ENCODE results near the gene PRG3.

DNA sequence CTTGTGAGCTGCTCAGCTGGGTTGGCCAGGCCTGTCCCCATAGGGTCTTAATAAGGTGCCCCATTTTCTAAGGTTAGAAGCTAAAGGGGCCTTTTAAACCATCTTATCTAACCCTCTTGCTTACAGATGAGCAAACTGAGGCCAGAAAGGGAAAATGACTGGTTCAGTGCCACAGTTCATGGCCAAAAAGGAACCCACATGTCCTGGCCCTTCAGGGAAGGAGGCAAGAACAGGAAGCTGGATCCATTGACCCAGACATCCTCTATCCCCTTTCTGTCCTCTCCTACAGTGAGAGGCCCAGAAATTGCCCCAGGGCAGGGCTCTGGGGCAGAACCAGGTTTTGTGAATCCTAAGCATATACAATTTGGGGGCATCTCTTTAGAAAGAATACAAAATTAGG, 10.0 kb downstream of the PRG3 start:
- TF ChIP-seq, protein P1, sequence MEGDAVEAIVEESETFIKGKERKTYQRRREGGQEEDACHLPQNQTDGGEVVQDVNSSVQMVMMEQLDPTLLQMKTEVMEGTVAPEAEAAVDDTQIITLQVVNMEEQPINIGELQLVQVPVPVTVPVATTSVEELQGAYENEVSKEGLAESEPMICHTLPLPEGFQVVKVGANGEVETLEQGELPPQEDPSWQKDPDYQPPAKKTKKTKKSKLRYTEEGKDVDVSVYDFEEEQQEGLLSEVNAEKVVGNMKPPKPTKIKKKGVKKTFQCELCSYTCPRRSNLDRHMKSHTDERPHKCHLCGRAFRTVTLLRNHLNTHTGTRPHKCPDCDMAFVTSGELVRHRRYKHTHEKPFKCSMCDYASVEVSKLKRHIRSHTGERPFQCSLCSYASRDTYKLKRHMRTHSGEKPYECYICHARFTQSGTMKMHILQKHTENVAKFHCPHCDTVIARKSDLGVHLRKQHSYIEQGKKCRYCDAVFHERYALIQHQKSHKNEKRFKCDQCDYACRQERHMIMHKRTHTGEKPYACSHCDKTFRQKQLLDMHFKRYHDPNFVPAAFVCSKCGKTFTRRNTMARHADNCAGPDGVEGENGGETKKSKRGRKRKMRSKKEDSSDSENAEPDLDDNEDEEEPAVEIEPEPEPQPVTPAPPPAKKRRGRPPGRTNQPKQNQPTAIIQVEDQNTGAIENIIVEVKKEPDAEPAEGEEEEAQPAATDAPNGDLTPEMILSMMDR (IDR thresholded peaks at IDR 0.05): no peak
- TF ChIP-seq EZH2 (IDR thresholded peaks at IDR 0.05; ENCODE audit: borderline replicate concordance, insufficient read depth, low read depth, low read length, poor library complexity, severe bottlenecking): no peak

All from B cell (primary cell).